ENCODE data around the gene NKAIN2.
"Not testable (repeated sequence)": the region's sequence is repeated elsewhere in the genome, so short reads cannot be mapped to it uniquely, and the experiment has no call there.

NKAIN2 gene

GRCh38 chr6:124694139-124694705 lies 890.6 kb downstream of the NKAIN2 start:
- Histone ChIP-seq H3K9me3 (replicated peaks; ENCODE audit: insufficient read depth, low read length) (no peaks in the 10 kb centered on the region), H3K4me1 (ENCODE audit: low read length) (no peaks in the 10 kb centered on the region), H3K27me3 (replicated peaks; ENCODE audit: insufficient read depth, low read length) (no peaks in the 10 kb centered on the region), H3F3A (ENCODE audit: insufficient read depth, low read length) (no peaks in the 10 kb centered on the region), H3K9ac (ENCODE audit: low read length) (no peak overlapping the region), H3K79me2 (ENCODE audit: low read length) (no peaks in the 10 kb centered on the region), H3K9me2 (replicated peaks; ENCODE audit: insufficient read depth, low read length) (no peaks in the 10 kb centered on the region), H3K36me3 (replicated peaks; ENCODE audit: insufficient read depth, low read length) (no peaks in the 10 kb centered on the region), H3K4me3 (ENCODE audit: low read length) (no peak overlapping the region), H3K4me2 (ENCODE audit: low read depth, low read length) (no peak overlapping the region), H4K20me1 (ENCODE audit: insufficient read depth, low read length) (no peaks in the 10 kb centered on the region), H3K27ac (ENCODE audit: low read length) (no peak overlapping the region), H2AFZ (ENCODE audit: low read length) (no peak overlapping the region)
- no peak for DNase-seq
- TF ChIP-seq EZH2 (optimal IDR thresholded peaks at IDR 0.05; ENCODE audit: low read depth, low read length) = no peak
- no peak for TF ChIP-seq CTCF (IDR thresholded peaks at IDR 0.05; ENCODE audit: low read length)
- no peak for TF ChIP-seq EZH2phosphoT487 (IDR thresholded peaks at IDR 0.05; ENCODE audit: low read length)

GRCh38 chr6:124699038-124699437 lies 895.4 kb downstream of the NKAIN2 start:
- Histone ChIP-seq H3K4me3 (ENCODE audit: low read length) (no peak overlapping the region), H3K36me3 (replicated peaks; ENCODE audit: insufficient read depth, low read length) (no peaks in the 10 kb centered on the region), H3K27ac (ENCODE audit: low read length) (no peak overlapping the region), H3K9me3 (replicated peaks; ENCODE audit: insufficient read depth, low read length) (no peaks in the 10 kb centered on the region), H3K79me2 (ENCODE audit: low read length) (no peaks in the 10 kb centered on the region), H3K9ac (ENCODE audit: low read length) (no peak overlapping the region), H2AFZ (ENCODE audit: low read length) (no peak overlapping the region), H3K4me2 (ENCODE audit: low read depth, low read length) (no peak overlapping the region), H4K20me1 (ENCODE audit: insufficient read depth, low read length) (no peaks in the 10 kb centered on the region), H3K27me3 (replicated peaks; ENCODE audit: insufficient read depth, low read length) (no peaks in the 10 kb centered on the region), H3K4me1 (ENCODE audit: low read length) (no peaks in the 10 kb centered on the region), H3F3A (ENCODE audit: insufficient read depth, low read length) (no peaks in the 10 kb centered on the region), H3K9me2 (replicated peaks; ENCODE audit: insufficient read depth, low read length) (no peaks in the 10 kb centered on the region)
- TF ChIP-seq CTCF (IDR thresholded peaks at IDR 0.05; ENCODE audit: low read length) (no peak), EZH2 (optimal IDR thresholded peaks at IDR 0.05; ENCODE audit: low read depth, low read length) (no peak), EZH2phosphoT487 (IDR thresholded peaks at IDR 0.05; ENCODE audit: low read length) (no peak)
- DNase-seq = no peak

GRCh38 chr6:124703541-124703940 lies 899.9 kb downstream of the NKAIN2 start:
- Histone ChIP-seq H3K4me1 (ENCODE audit: low read length) (no peaks in the 10 kb centered on the region), H3K36me3 (replicated peaks; ENCODE audit: insufficient read depth, low read length) (no peaks in the 10 kb centered on the region), H3K27me3 (replicated peaks; ENCODE audit: insufficient read depth, low read length) (no peaks in the 10 kb centered on the region), H3K4me3 (ENCODE audit: low read length) (no peak overlapping the region), H3K9me2 (replicated peaks; ENCODE audit: insufficient read depth, low read length) (no peaks in the 10 kb centered on the region), H2AFZ (ENCODE audit: low read length) (no peak overlapping the region), H3K27ac (ENCODE audit: low read length) (no peak overlapping the region), H3K9me3 (replicated peaks; ENCODE audit: insufficient read depth, low read length) (no peaks in the 10 kb centered on the region), H3K4me2 (ENCODE audit: low read depth, low read length) (no peak overlapping the region), H4K20me1 (ENCODE audit: insufficient read depth, low read length) (no peaks in the 10 kb centered on the region), H3K9ac (ENCODE audit: low read length) (no peak overlapping the region), H3F3A (ENCODE audit: insufficient read depth, low read length) (no peaks in the 10 kb centered on the region), H3K79me2 (ENCODE audit: low read length) (no peaks in the 10 kb centered on the region)
- TF ChIP-seq EZH2phosphoT487 (IDR thresholded peaks at IDR 0.05; ENCODE audit: low read length) = no peak
- TF ChIP-seq EZH2 (optimal IDR thresholded peaks at IDR 0.05; ENCODE audit: low read depth, low read length) = no peak
- TF ChIP-seq CTCF (IDR thresholded peaks at IDR 0.05; ENCODE audit: low read length) = no peak
- DNase-seq = no peak

- H3F3A ChIP-seq (ENCODE audit: insufficient read depth, low read length); H3K27me3 ChIP-seq (replicated peaks; ENCODE audit: insufficient read depth, low read length); DNase-seq; H3K9me2 ChIP-seq (replicated peaks; ENCODE audit: insufficient read depth, low read length); H3K4me2 ChIP-seq (ENCODE audit: low read depth, low read length); H3K4me1 ChIP-seq (ENCODE audit: low read length); H3K36me3 ChIP-seq (replicated peaks; ENCODE audit: insufficient read depth, low read length); H3K79me2 ChIP-seq (ENCODE audit: low read length); H3K4me3 ChIP-seq (ENCODE audit: low read length); H4K20me1 ChIP-seq (ENCODE audit: insufficient read depth, low read length); H3K27ac ChIP-seq (ENCODE audit: low read length); H3K9me3 ChIP-seq (replicated peaks; ENCODE audit: insufficient read depth, low read length); H3K9ac ChIP-seq (ENCODE audit: low read length); H2AFZ ChIP-seq (ENCODE audit: low read length): not testable (repeated sequence)
Measured at GRCh38 chr6:124712532-124712931, 908.9 kb downstream of the NKAIN2 start.
